T1000 (cell line): ENCODE measurements around the gene CDC6.

Experiments used
- DNase-seq: peaks from one replicate; lab custom pipeline; 2025; ENCODE audit warnings: mixed read lengths; lab: John Stamatoyannopoulos, UW

Gene CDC6

DNA sequence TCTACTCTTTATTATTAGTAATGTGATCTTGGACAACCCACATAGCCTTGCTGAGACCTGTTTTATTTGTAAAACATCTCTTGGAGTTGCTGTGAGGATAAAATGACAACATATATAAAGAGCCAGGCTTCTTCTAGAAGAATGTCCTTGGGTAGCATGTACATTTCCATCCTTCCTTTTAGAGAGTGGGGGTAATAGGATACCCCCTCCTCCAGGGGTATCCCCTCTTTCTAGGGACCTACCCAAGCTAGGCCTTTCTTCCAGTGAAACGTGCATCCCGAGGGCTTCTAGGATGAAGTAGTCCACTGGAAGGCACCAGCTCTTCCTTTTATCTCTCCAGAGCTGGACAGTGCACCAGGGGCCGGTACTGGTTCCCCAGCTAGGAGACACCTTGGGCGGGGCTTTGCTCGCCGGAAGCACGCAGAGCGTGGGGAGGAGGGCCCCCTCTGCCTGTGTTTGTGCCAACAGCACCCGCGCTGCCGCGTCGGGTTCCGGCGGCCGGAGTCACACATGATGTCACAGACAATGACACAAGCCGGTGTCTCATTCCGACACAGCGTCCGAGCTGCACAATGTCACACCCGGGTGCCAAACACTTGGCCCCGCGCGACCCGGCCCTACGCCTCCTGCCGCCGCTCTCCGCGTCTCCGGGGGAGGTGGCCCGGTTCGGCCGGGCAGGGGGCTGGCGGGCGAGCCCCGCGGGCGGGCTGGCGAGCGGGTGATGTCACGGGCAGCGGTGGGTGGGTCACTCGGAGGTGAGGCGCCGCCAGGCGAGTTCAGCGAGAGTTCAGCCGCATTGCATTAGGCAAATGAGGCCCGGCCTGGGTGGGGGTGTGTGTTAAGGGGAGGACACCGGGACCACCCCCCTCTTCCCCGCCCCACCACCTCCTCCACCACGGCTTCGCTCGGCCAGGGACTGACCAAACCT lies 53.5 kb downstream of the CDC6 start:
- peak; percentile 71 for DNase-seq

- DNase-seq: no peak
These were observed 54.3 kb downstream of the CDC6 start for GRCh38 chr17:40341808-40342503.

- DNase-seq: no peak
These were observed 55.0 kb downstream of the CDC6 start for GRCh38 chr17:40342504-40343218.

- no peak for DNase-seq
These were observed 55.8 kb downstream of the CDC6 start for GRCh38 chr17:40343219-40344119.

DNA sequence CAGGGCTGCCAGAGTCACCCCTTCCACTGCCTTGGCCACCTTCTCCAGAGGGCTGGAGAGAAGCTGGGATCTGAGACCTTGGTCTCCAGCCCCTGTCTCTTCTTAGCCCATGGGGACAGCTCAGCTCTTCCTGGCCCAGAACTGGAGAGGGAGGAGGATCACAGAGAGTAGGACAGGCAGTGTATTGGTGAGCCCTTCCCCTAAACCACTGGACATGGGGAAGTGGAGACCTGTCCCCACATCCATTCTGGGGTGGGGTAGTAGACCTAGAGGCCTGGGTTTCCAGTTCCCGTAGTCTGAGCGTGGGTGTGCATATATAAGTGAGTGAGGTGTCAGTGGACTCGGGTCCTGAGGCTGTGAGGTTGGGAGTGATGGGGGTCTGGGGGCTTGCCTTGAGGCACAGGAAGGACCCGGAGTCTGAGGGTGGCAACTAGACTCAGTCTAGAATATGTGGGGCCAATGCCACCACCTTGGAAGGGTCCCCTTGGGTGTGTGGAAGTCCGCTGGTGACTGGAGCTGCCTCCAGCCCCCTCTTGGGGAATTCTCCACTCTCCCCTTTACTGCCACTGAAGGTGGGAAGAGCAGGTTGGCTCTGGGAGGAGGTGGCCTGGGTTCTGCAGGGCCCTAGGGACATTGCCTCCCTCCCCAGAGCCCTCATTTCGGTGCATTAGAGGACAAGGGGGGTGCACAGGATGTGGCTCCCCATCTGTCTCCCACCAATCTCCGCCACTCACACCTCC lies 56.9 kb downstream of the CDC6 start:
- DNase-seq: no peak

DNA sequence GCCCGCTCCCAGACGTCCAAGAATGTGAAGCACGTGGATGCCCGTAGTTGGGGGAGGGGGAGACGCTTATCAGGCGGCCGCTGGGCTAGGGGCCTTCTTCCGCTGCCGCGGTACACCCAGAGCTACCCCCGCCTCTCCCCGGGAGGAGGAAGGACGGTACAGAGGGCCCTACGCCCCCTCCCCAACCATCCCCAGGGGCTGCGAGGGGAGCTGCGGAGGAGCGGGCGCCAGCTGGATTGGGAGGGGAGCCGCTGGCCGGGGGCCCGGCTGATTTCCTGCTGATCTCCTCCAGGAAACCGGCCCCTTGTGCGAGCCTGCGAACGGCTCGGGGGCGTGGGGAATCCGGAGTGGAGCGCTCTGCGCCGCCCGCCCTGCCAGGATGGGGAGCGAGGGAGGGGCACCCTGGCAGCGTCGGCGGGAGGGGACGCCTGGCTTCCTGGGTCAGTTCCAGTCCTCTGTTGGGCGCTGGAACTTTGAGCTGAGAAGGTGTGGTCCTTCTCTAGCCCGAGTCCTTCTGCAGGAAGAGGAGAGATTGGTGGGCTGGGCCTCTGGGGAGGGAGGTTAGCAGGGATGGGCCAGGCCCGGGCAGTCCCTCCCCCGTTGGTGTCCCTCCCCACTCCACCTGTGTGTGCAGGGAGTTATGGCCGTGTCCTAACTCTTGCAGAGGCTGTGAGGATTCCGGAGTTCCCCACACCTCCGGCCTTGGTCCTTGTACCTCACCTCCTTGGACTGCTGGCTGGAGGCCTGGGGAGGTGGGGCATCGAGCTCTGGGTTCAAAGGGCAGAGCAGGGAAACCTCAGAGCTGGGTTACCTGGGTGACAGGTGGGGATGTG lies 57.7 kb downstream of the CDC6 start:
- no peak for DNase-seq

GRCh38 chr17:40345994-40346764 lies 58.5 kb downstream of the CDC6 start:
- no peak for DNase-seq

DNA sequence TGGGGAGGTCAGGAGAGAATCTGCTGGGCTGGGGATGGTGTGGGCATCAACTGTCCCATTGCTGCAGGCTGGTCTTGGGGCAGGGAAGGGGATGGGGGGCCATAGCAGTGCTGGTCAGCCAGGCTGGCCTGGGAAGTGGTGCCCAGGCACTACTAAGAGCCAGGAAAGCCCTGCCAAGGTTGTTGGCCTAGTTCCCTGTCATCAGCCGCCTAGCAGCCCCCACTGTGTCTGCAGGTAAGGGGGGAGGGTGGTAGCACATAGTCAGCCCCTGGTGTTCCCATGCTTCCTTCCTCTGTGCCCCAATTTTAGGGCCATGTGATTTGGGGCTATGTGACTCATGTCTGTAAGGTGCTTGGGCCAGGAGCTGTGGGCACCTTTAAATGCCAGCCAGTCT lies 59.1 kb downstream of the CDC6 start:
- DNase-seq: no peak

- no peak for DNase-seq
These were observed 59.8 kb downstream of the CDC6 start for GRCh38 chr17:40347319-40348135.

GRCh38 chr17:40348136-40348504 lies 60.4 kb downstream of the CDC6 start:
- DNase-seq: no peak

DNA sequence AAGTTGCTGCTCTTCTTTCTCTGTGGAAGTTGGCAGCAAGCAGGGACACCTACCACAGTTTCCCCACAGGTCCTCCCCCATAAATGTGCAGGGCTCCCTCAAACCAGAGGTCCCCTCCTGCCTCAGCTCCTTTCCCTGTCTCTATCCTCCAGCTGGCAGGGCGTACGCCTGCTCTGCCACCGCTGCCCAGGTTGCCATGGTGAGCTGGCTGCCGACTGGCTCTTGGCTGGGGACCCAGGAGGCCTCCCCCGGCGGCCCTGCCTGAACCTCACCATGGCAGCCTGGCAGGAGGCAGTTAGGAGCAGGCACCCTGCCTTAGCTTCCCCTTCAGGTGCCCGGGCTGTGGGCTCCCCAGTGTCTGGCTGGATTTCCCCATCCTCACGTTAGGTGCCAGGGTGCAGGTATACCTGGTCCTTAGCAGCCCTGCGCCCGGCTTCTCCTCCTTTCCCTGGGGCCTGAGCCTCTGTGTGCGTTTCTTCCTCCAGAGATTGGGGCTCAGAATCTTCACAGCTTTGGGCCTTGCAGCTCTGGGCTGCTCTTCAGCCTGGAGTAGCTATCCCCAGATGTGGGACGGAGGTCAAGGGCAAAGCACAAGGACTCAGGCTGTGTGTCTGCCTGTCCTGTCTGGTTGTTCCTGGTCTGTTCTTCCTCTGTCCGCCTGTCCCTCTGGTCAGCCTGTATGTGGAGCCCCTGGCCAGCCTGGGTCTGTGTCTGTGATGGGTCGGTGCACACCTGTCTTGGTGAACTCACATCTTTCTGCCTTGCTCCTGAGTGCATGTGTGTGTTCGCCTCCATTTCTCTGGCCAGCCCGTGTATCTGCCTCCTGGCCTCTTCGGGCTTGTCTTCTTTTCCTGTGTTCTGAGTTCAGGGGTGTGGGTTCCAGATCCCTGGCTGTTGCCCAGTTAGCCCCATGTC lies 61.1 kb downstream of the CDC6 start:
- no peak for DNase-seq

- no peak for DNase-seq
These were observed 61.8 kb downstream of the CDC6 start for GRCh38 chr17:40349477-40349894.

- no peak for DNase-seq
These were observed 62.4 kb downstream of the CDC6 start for GRCh38 chr17:40349895-40350688.

DNA sequence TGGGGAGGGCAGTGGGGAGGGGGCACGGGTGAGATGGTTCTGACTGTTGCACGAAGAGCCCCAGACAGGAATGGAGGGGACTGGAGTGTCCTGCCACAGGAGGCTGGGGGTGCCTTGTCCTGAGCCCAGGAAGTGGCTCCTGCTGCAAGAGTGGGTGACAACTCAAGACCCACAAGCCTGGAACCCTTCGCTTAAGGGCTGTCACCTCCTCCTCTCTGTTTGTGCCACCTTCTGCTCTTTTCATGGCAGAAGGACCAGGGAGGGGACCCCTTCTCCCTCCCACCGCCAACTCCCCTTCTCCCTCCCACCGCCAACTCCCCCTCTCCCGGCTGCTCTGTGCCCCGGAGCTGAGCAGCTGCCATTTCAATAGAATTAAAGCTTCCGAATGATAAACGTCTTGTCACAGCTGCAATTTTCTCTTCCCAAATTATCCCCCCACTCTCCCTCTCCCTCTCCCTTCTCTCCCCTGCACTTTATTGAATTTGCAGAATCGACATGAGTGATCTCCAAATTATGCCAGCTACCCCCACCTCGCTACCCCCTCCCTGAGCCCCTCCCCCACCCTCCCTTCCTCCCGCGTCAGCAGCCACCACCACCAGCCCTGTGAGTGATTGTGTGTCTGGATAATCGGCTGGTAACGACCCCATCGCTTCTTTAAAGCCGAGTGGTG lies 63.1 kb downstream of the CDC6 start:
- DNase-seq: no peak

GRCh38 chr17:40351359-40352236 lies 63.9 kb downstream of the CDC6 start:
- no peak for DNase-seq
